ENCODE results near the gene FAM217B. TPM values are rescaled to one million over a fixed set of nuclear protein-coding genes. Genes with fewer than 3 reads are reported as not detected.
"Not testable (repeated sequence)": the region's sequence is repeated elsewhere in the genome, so short reads cannot be mapped to it uniquely, and the experiment has no call there.

The FAM217B gene
- total RNA-seq, 1 experiment from 2014 or later: 5.4 TPM

- DNase-seq (ENCODE audit: low read depth): peak; percentile 11
Observed at GRCh38 chr20:59938696-59939051, 1.5 kb upstream of the FAM217B start.

GRCh38 chr20:59939052-59939878 is 924 bp upstream of the FAM217B start:
- peak; percentile 22 for DNase-seq (ENCODE audit: low read depth)

DNA sequence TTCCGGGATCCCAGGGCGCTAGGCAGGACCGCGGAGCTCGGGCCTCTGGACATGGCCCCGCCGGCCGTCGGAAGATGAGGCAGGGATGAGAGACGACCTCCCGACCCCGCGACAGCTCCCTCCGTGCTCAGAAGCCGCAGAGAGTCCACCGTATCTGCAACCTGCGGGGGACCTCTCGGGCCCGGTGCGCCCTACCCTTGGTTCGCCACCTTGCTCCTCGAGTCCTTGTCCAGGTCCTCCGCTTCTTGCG is 385 bp upstream of the FAM217B start:
- peak; percentile 29 for DNase-seq (ENCODE audit: low read depth)

DNA sequence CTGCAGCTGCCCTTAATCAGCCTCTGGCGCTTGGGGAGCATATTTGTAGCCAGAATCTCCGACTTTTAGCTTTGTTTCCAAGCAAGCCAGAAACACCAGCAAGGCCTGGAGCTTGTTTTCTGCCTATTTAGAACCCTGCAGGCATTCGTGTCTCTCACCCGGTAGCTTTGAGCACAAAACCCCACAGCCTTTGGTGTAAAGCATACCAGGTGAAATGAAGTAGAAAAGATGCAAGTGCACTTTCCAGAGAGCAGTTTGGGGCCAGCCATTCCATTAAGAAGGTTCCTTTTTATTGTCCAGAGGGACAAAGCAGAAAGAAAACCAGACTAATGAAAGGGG is 736 bp downstream of the FAM217B start:
- DNase-seq (ENCODE audit: low read depth): no peak

- DNase-seq (ENCODE audit: low read depth): no peak
Observed at GRCh38 chr20:59942245-59942644, 2.1 kb downstream of the FAM217B start.

GRCh38 chr20:59944726-59945125 is 4.5 kb downstream of the FAM217B start:
- no peak for DNase-seq (ENCODE audit: low read depth)

DNA sequence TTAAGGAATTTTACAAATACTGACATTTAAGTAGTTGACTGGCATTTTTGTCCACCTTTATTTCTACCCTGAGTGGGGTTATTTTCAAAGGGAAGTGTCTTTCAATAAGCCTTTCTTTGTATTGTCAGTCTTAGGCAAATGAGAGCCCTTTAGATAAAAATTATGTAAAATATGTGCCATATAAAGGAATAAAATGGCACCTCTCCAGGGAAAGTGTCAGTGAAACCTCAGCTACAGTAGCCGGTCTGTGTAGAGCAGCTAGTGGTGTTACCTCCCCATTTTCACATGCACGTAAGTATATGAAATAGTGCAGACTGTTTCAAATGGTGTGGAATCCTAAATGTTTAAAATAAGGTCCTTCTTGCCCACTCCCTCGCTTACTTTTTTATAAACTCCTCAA is 5.0 kb downstream of the FAM217B start:
- DNase-seq (ENCODE audit: low read depth): no peak

DNA sequence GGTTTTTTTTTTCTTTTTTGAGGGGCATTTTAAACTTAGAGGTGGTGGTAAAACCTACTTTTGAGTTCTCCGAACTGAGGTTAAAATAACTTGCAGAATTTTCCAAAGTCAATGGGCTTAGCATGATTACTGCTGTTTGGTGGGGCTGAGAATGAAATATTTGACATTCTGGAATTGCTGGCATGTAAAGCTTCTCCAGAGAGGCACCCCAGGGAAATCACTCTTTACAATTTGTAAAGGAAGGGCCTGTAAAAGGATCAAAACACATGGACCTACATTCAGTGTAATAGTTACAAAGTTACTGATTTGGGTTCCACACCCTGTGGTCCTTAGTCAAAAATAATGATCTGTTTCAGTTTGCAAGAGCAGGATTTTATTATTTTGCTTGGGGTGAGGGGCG is 5.5 kb downstream of the FAM217B start:
- no peak for DNase-seq (ENCODE audit: low read depth)

- no peak for DNase-seq (ENCODE audit: low read depth)
Observed at GRCh38 chr20:59947376-59947775, 7.2 kb downstream of the FAM217B start.

DNA sequence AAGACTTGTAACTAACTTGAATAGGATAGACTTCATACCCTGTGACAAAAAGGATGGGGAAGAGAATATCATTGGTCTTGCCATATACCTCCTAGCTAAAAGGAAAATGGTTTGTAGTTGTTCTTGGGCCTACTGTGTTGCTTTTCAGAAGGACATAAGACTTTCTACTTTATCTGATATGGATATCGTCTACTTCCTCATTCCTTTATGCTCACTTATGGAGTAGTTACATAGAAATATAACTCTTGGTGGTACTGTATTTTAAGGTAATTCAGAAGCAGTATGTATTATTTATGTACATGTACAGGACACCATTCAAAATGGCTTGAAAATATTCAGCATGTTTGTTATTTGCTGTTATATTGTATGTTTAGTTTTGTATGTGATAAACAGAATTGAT is 8.0 kb downstream of the FAM217B start:
- no peak for DNase-seq (ENCODE audit: low read depth)

GRCh38 chr20:59948828-59949720 is 8.9 kb downstream of the FAM217B start:
- DNase-seq (ENCODE audit: low read depth): peak; percentile 38

GRCh38 chr20:59949911-59950310 is 9.7 kb downstream of the FAM217B start:
- no peak for DNase-seq (ENCODE audit: low read depth)

DNA sequence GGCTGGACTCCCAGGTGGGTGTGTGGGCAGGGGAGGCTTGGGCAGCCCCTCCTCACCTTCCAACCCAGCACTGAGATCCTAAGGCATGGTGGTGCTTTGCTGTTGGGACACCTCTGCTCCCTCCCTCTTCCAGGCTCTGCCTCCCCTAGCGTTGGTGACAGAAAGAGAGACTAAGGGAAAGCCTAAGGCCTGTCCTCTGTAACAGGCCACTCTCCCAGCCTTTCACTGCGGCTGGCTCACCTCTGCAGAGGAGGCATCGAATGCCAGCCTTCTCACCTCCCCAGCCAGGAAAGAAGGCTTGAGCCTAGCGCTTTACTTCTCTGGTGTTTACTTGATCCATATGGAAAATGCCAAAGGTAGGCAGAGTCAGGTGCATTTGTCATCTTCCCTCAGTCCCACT is 14.5 kb downstream of the FAM217B start:
- DNase-seq (ENCODE audit: low read depth): no peak

- DNase-seq (ENCODE audit: low read depth): no peak
Observed at GRCh38 chr20:59955131-59955796, 15.1 kb downstream of the FAM217B start.

DNA sequence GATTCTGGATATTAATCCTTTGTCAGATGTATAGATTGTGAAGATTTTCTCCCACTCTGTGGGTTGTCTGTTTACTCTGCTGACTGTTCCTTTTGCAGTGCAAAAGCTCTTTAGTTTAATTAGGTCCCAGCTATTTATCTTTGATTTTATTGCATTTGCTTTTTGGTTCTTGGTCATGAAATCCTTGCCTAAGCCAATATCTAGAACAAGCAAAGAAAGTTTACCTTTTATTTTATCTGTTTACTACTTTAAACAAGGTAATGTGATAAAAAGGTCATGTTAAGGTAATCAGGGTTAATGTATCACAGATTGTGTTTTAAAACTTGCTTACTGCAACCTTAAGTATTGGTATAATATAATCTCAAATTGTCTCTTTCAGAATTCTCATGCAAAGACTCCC is 17.4 kb downstream of the FAM217B start:
- DNase-seq (ENCODE audit: low read depth): not testable (repeated sequence)

- DNase-seq (ENCODE audit: low read depth): no peak
Observed at GRCh38 chr20:59958123-59958522, 17.9 kb downstream of the FAM217B start, which contains the start of gene CDH26. Gene CDH26, plus strand, starts transcription at chr20:59958423. Its CDS starts 304 bp downstream, at chr20:59958727.

DNA sequence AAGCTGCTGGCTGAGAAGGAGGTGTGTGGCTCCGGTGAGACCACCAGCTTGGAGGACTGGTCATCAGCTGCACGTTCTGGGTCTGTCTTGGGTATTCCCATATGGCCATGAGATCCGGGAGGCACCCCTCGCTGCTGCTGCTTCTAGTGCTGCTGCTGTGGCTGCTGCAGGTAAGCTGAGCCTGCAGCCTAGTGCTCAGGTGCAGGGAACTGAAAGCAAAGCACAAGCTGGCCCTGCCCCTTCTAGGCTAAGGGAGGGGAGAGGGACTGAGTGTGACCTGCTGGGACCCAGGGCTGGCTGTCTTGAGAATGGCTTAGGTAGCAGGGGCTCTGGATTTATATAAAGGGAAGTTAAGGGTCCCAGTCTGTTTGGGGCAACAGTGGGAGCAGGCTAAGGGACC is 18.4 kb downstream of the FAM217B start:
- DNase-seq (ENCODE audit: low read depth): no peak

DNA sequence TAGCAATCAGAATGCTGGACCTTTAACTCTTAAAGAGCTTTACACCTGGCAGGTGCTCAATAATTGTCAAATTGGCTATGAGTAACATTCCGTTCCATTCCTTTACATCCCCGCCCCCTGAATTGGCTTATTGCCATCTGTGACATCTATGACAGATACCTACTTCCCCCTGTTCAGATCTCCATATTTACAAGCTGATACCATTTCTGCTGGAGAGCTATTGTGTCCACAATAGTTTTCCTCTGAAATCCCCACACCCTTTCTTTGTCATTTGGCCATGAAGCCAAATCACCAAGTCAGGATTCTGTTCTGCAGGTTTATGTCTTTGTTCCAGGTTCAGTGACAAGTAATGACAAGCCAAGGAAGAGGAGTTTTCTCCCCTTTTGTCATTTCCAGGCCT is 21.2 kb downstream of the FAM217B start:
- DNase-seq (ENCODE audit: low read depth): no peak

GRCh38 chr20:59962155-59962554 is 22.0 kb downstream of the FAM217B start:
- DNase-seq (ENCODE audit: low read depth): no peak

- no peak for DNase-seq (ENCODE audit: low read depth)
Observed at GRCh38 chr20:59966428-59966827, 26.2 kb downstream of the FAM217B start.

DNA sequence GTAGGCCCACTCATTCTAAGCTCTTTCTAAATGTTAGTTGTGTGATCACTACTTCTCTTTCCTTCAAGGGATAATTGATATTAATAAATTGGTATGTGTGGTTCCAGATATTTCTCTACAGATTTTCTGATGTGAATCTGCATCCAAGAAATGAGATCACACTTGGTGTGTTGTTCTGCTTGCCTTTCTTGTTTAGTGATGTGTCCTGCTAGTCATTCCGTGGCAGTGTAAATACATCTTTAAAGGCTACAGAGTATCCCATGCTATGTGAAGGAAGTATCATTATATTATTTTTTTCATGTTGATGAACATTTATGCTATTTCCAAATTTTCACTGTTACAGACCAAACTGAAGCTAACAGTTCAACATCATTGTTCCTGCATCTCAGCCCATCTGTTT is 31.2 kb downstream of the FAM217B start:
- DNase-seq (ENCODE audit: low read depth): no peak

DNA sequence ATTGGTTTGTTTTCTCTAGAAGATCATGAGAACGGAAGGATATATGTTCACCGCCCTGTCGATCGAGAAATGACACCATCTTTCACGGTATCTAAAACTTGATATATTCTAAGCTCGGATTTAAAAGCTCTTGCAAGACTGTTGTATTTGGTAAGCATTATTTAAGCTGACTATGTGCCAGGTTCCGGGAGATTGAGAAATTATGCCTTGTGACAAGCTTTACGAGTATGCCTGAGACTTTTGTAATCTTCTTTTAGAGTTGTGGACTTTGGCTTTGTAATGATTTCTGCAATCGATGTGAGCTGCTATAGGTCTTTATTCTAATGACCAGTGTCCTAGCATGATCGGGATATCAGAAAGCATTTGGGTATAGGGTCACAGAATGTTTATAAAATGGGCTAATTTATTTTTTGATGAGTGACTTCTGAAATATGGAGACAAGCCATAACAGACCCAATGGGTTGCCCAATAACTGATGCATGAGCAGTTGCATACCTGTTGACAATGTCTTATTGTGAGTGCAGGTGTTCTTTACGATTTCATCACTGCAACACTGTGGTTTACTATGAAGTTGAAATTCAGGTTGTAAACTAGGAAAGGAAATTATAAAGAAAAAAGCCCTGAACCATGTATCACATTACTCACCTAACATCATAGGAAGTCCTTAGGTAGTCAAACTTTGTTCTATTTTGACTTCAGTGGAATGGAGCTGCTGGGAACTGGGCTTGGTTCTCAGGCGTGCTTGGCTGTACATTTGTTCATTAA is 32.0 kb downstream of the FAM217B start:
- DNase-seq (ENCODE audit: low read depth): no peak

Data from Daoy (cell line).